H1 (cell line): ENCODE data around the gene BPGM.

Source experiments
- BRCA1 ChIP-seq: IDR thresholded peaks from 2 replicates; pipeline ENCODE4 v1.6.1; 2012; ENCODE audit warnings: low read depth, low read length, improper control_type of control experiment
- CBX5 ChIP-seq: fragments of 300-800, 300-1000 bp; sonication (generic); IDR thresholded peaks from 2 replicates; pipeline ENCODE4 v1.7.1; 2016; ENCODE audit warnings: antibody characterized with exemption, low read length, low read depth
- EP300 ChIP-seq, 2 experiments: IDR thresholded peaks; 1 replicate in 1 of 2; 2 replicates in 1 of 2; pipeline ENCODE4 v1.6.1; 2011 to 2012; ENCODE audit warnings: low read depth in 2 of 2, low read length in 2 of 2, mild to moderate bottlenecking in 2 of 2, borderline replicate concordance in 1 of 2, inconsistent platforms in 1 of 2, moderate library complexity in 1 of 2
- HDAC2 ChIP-seq, 2 experiments: fragments of 300-600 bp in 1 of 2; sonication (generic) in 1 of 2; IDR thresholded peaks; 2 replicates each; pipeline ENCODE4 v1.6.1; 2011 to 2012; ENCODE audit warnings: low read depth in 2 of 2, low read length in 2 of 2, mild to moderate bottlenecking in 2 of 2, moderate library complexity in 2 of 2, borderline replicate concordance in 1 of 2, inconsistent platforms in 1 of 2
- KDM1A ChIP-seq: fragments of 200-600, 300-600 bp; sonication (generic); IDR thresholded peaks from 2 replicates; pipeline ENCODE4 v1.7.1; 2016; ENCODE audit warnings: mild to moderate bottlenecking, low read length, borderline replicate concordance
- MAFK ChIP-seq: IDR thresholded peaks from 2 replicates; pipeline ENCODE4 v1.6.1; 2012; ENCODE audit warnings: low read depth, mild to moderate bottlenecking, improper control_type of control experiment, low read length
- POLR2AphosphoS5 ChIP-seq: IDR thresholded peaks from 2 replicates; pipeline ENCODE4 v1.6.1; 2011; ENCODE audit warnings: low read depth, low read length
- TF ChIP-seq, protein P1 (sequence below): IDR thresholded peaks from 2 replicates; pipeline ENCODE4 v1.6.1; 2012; ENCODE audit warnings: inconsistent platforms
- TF ChIP-seq, protein P2 (sequence below): IDR thresholded peaks from 2 replicates; pipeline ENCODE4 v1.6.1; 2012; ENCODE audit warnings: inconsistent platforms
- TF ChIP-seq, protein P3 (sequence below), 3 experiments: IDR thresholded peaks; 1 replicate in 2 of 3; 2 replicates in 1 of 3; pipeline versions ENCODE4 v1.5.1 to v1.6.1; 2011; ENCODE audit warnings: low read length in 3 of 3, mild to moderate bottlenecking in 3 of 3, inconsistent platforms in 2 of 3, low read depth in 1 of 3, moderate library complexity in 1 of 3; ENCODE audit not compliant: insufficient read depth in 1 of 3; ENCODE audit errors: control extremely low read depth in 1 of 3

DNA sequence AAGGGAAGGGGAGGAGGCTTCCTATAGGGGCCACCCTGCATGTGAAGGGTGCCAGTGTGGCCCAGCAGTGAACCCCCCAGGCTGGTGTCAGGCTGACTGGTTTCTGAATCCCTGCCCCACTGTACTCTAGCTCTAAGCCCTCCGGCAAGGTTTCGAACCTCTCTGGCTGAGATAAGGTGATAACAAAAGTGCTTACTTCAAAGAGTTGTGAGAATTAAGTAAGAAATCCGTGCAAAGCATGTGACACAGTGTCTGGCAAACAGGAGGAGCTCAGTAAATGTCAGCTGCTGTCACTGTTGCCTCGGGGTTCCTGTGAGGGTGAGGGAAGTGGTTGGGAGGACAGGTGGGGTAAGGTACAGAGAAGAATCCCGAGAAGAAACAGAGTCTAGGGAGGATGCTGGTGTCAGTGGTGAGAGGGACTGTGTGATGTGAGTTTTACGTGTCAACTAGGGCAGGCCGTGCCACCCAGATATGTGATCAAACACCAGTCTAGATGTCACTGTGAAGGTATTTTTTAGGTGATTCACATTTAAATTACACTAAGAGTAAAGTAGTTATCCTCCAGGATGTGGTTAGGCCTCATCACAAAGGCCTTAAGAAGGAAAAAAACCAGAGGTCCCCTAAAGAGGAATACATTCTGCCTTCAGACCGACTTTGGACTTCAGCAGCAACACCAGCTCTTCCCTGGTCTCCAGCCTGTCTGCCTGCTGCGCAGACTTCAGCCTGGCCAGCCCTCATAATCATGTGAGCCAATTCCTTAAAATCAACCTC is 64.4 kb downstream of the BPGM start:
- TF ChIP-seq, protein P1, sequence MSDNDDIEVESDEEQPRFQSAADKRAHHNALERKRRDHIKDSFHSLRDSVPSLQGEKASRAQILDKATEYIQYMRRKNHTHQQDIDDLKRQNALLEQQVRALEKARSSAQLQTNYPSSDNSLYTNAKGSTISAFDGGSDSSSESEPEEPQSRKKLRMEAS = no peak
- TF ChIP-seq CBX5 (no peak), BRCA1 (no peak), MAFK (no peak), POLR2AphosphoS5 (no peak), EP300 (IDR thresholded peaks at IDR 0.05; ENCODE audit: borderline replicate concordance in 1 of 2, low read depth in 2 of 2, low read length in 2 of 2) (no peak), KDM1A (no peak), HDAC2 (IDR thresholded peaks at IDR 0.05; ENCODE audit: borderline replicate concordance in 1 of 2, low read depth in 2 of 2, low read length in 2 of 2) (no peak)
- TF ChIP-seq, protein P2, sequence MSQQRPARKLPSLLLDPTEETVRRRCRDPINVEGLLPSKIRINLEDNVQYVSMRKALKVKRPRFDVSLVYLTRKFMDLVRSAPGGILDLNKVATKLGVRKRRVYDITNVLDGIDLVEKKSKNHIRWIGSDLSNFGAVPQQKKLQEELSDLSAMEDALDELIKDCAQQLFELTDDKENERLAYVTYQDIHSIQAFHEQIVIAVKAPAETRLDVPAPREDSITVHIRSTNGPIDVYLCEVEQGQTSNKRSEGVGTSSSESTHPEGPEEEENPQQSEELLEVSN = no peak
- TF ChIP-seq, protein P3, sequence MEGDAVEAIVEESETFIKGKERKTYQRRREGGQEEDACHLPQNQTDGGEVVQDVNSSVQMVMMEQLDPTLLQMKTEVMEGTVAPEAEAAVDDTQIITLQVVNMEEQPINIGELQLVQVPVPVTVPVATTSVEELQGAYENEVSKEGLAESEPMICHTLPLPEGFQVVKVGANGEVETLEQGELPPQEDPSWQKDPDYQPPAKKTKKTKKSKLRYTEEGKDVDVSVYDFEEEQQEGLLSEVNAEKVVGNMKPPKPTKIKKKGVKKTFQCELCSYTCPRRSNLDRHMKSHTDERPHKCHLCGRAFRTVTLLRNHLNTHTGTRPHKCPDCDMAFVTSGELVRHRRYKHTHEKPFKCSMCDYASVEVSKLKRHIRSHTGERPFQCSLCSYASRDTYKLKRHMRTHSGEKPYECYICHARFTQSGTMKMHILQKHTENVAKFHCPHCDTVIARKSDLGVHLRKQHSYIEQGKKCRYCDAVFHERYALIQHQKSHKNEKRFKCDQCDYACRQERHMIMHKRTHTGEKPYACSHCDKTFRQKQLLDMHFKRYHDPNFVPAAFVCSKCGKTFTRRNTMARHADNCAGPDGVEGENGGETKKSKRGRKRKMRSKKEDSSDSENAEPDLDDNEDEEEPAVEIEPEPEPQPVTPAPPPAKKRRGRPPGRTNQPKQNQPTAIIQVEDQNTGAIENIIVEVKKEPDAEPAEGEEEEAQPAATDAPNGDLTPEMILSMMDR (IDR thresholded peaks at IDR 0.05; ENCODE audit: control extremely low read depth in 1 of 3, insufficient read depth in 1 of 3, low read depth in 1 of 3, low read length in 3 of 3) = no peak
